Measurements from ENCODE around the gene GRK6.
A peak's percentile ranks its signal among the peaks of the same experiment; 100 is the strongest.
"Not testable (repeated sequence)": the region's sequence is repeated elsewhere in the genome, so short reads cannot be mapped to it uniquely, and the experiment has no call there.

GRK6 gene

DNA sequence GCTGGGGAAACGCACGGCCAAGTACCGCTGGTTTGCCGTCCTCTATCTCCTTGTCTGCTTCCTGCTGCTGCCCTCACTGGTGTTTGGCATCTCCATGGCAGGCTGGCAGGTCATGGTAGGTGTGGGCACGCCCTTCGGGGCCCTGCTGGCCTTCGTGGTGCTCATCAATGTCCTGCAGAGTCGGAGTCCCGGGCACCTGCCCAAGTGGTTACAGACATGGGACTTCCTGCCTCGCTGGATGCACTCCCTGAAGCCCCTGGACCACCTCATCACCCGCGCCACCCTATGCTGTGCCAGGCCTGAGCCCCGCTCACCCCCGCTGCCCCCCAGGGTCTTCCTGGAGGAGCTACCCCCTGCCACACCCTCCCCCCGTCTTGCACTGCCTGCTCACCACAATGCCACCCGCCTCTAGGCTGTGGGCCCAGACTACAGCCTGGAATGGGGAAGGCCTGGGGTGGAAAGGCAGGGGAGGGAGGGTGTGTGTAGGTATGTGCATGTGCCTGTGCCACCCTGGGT, 28.5 kb upstream of the GRK6 start:
- no peak for DNase-seq (ENCODE audit: low read depth in 4 of 4, low spot score in 1 of 4)

GRCh38 chr5:177399997-177400868, 26.2 kb upstream of the GRK6 start, which contains the start of gene PFN3:
Gene PFN3, minus strand, starts transcription at chr5:177400661. Its CDS starts 85 bp downstream, at chr5:177400576.
- no peak for DNase-seq (ENCODE audit: low read depth in 4 of 4, low spot score in 1 of 4)

GRCh38 chr5:177402271-177403043, 24.0 kb upstream of the GRK6 start:
- peak in 2 of 4 experiments; percentile 55 to 67 for DNase-seq (ENCODE audit: low read depth in 4 of 4, low spot score in 1 of 4)

GRCh38 chr5:177403102-177403791, 23.2 kb upstream of the GRK6 start:
- no peak for DNase-seq (ENCODE audit: low read depth in 4 of 4, low spot score in 1 of 4)

GRCh38 chr5:177403792-177404640, 22.5 kb upstream of the GRK6 start:
- DNase-seq (ENCODE audit: low read depth in 4 of 4, low spot score in 1 of 4), result peak in 3 of 4 experiments; percentile 67 to 83 (median 72)

DNA sequence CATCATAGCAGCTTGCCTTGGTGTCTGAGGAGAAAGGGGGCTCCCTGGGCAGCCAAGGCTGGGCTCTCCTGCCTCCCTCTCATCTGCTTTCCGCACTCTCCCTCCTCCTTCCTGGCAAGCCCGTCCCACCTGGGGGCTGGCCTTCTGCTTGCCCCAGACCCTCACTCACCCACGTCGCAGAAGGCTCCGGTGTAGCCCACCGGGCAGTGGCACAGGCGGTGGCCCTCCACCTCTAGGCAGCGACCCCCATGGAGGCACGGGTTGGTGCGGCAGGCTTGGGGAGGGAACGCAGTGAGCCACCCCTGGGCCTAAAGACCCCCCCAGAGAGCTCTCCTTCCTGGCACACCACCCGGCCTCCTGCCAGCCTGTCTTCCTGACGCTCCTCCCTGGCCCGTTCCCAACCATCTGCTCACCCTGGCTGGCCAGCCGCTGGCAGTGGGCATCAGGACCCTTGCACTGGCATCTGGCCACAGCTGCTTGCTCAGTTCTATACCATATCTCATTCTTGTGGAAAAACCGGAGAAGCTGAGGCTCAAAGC, 21.8 kb upstream of the GRK6 start:
- DNase-seq (ENCODE audit: low read depth in 4 of 4, low spot score in 1 of 4), result no peak

DNA sequence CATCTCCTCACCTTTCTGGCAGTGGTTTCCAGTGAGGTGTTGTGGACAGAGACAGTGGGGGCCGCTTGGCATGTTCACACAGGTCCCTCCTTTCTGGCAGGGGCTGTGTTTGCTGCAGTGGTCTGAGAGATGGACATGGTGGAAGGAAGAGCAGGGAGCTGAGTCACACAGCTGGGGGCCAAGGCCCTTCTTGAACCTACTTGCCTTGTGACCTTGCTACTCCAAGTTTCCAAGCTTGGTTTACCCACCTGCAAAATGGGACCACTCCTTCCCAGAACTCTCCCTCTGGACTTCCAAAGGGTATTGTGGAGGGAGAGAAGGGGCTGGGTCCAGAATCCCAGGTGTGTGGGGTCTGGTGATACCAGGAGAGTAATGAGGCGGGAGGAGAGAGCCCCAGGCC, 21.2 kb upstream of the GRK6 start:
- no peak for DNase-seq (ENCODE audit: low read depth in 4 of 4, low spot score in 1 of 4)

DNA sequence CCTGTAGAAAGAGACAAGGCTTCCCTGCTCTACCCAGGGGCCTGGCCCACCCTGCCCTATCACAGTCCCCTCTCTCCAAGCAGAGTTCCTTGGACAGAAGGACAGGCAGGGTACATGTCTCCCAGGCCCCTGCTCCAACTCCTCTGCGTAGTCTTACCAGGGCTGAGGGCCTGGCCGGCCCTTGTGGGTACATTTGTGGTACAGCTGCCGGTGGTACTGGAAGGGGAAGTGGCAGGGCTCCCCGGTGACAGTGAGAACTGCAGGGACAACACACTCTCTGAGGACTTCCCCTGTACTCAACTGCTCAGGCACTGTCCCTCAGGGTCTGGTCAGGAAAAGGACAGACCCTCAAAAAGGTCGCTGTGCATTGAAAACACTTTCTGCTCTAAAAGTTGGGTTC, 20.7 kb upstream of the GRK6 start:
- DNase-seq (ENCODE audit: low read depth in 4 of 4, low spot score in 1 of 4), result no peak

GRCh38 chr5:177409043-177409801, 17.3 kb upstream of the GRK6 start, which contains the start of gene F12:
Gene F12, minus strand, starts transcription at chr5:177409564. Its CDS starts 37 bp downstream, at chr5:177409527.
- DNase-seq (ENCODE audit: low read depth in 4 of 4, low spot score in 1 of 4), result no peak

- DNase-seq (ENCODE audit: low read depth in 4 of 4, low spot score in 1 of 4), result no peak
Measured at GRCh38 chr5:177410575-177410974, 15.9 kb upstream of the GRK6 start.

DNA sequence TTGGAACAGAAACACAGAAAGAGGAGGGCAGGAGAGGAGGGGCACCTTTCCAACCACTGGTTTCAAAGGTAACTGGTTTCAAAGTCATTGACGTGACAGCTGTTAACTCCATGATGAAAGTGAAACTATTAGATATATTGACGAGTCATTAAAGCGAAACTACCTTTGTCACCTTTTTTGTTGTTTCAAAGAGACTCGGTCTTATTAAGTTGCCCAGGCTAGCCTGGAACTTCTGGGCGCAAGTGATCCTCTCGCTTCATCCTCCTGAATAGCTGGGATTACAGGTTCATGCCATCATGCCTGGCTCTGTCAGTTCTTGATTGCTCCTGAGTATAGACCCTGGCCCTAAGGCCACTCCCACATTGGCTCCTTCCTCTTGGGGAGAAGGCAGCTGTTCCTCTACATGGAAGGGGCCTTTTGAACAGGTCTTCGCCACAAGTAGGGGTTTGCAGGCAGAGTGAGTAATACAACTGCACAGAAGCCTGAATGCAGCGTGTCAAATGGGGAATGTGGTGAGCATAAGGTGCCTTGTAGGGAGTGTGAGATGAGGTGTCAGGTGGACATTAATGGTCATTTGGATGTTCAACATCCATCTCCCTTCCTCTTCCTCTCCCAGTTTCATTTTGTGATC, 13.8 kb upstream of the GRK6 start:
- DNase-seq (ENCODE audit: low read depth in 4 of 4, low spot score in 1 of 4), result no peak

DNA sequence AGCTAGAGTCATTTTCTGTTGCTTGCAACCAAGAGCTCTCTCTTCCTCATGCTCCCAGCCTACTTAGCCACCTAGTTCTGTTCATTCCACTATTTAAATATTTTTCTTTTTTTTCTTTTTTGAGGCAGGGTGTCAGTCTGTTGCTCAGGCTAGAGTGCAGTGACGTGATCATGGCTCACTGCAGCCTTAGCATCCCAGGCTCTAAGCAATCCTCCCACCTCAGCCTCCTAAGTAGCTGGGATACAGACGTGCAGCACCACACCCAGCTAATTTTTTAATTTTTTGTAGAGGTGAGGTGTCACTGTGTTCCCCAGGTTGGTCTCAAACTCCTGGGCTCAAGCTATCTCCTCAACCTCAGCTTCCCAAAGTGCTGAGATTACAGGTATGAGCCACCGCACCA, 12.0 kb upstream of the GRK6 start:
- no peak for DNase-seq (ENCODE audit: low read depth in 4 of 4, low spot score in 1 of 4)

DNA sequence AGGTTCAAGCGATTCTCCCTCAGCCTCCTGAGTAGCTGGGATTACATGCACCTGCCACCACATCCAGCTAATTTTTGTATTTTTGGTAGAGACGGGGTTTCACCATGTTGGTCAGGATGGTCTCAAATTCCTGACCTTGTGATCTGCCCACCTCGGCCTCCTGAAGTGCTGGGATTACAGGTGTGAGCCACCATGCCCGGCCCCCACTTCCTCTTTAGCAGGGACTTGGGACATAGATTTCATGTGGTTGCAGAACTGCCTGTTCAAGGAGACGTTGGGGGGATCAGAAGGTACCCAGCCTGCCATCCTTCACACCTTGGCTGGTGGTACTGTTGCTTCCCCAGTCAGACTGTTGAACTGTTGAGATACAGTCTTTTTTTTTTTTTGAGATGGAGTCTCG, 9.4 kb upstream of the GRK6 start:
- not testable (repeated sequence) for DNase-seq (ENCODE audit: low read depth in 4 of 4, low spot score in 1 of 4)

GRCh38 chr5:177419046-177419445, 7.4 kb upstream of the GRK6 start:
- DNase-seq (ENCODE audit: low read depth in 4 of 4, low spot score in 1 of 4), result no peak

GRCh38 chr5:177420472-177420871, 6.0 kb upstream of the GRK6 start:
- DNase-seq (ENCODE audit: low read depth in 4 of 4, low spot score in 1 of 4), result not testable (repeated sequence)

- no peak for DNase-seq (ENCODE audit: low read depth in 4 of 4, low spot score in 1 of 4)
Measured at GRCh38 chr5:177421062-177421798, 5.2 kb upstream of the GRK6 start.

DNA sequence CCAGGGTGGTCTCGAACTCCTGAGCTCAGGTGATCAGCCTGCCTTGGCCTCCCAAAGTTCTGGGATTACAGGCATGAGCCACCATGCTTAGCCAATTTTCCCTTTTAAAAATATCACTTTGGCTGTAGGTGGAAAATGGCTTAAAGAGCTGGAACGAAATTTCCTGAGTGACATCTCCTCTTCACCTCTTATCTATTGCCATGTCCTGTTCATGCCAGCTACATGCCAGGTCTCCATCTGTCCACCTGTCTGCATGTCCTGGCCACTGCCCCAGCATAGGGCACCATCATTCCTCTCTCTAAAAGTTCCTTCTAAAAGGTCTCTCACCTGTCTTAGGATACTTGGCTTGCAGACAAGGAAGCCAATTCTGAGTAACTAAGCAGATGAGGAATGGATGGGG, 2.8 kb upstream of the GRK6 start:
- no peak for DNase-seq (ENCODE audit: low read depth in 4 of 4, low spot score in 1 of 4)

DNA sequence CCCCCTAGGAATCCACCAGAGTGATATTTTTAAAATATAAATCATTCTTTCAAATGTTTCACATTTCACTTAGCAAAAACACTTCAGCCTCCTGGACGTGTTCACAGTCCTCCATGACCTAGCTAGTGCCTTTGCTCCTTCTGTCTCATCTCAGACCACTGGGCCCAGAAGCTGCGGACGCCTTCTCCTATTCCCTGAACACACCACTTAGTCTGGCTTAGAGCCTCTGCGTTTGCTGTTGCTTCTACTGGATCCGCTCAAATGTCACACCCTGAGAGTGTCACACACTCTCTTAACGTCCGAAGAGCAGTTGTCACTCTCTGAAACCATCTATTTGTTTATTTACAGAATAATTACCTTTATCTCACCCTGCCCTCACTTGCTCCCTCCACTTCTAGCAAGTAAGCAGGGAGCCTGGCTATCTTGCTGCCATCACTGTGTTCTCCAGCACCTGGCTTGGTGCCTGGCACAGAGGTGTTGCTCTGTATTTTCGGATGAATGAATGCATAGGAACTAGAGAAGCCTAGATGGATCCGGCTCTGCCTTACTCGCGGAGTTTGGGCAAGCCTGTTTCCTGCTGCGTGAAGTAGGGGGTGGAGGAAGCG, 1.2 kb upstream of the GRK6 start:
- DNase-seq (ENCODE audit: low read depth in 4 of 4, low spot score in 1 of 4), result no peak
